DOHH2 (cell line): ENCODE data around the gene CHCHD1.

ENCODE experiments used
- H3F3A ChIP-seq: fragments of 200-600 bp; sonication (generic), shearing (Covaris generic); 2 replicates; pipeline ENCODE4 v1.6.0; 2016; ENCODE audit warnings: antibody characterized with exemption, mild to moderate bottlenecking; ENCODE audit not compliant: control insufficient read depth, insufficient read depth
- H3K27ac ChIP-seq: fragments of 200-600 bp; sonication (generic); 2 replicates; pipeline ENCODE4 v1.5.1; 2014; ENCODE audit warnings: low read depth, mild to moderate bottlenecking, low read length, moderate library complexity
- H3K27me3 ChIP-seq: fragments of 200-600 bp; sonication (generic); 2 replicates; pipeline ENCODE4 v1.6.1; 2014; ENCODE audit warnings: mild to moderate bottlenecking, low read length, mixed read lengths; ENCODE audit not compliant: control insufficient read depth
- H3K36me3 ChIP-seq: fragments of 200-600 bp; sonication (generic); 2 replicates; pipeline ENCODE4 v1.6.1; 2014; ENCODE audit warnings: mild to moderate bottlenecking, low read length, moderate library complexity, mixed read lengths; ENCODE audit not compliant: control insufficient read depth
- H3K4me1 ChIP-seq: fragments of 200-600 bp; sonication (generic); 2 replicates; pipeline ENCODE4 v1.6.1; 2014; ENCODE audit warnings: mild to moderate bottlenecking, low read length, mixed read lengths; ENCODE audit not compliant: control insufficient read depth
- H3K4me2 ChIP-seq: fragments of 200-600 bp; sonication (generic); 2 replicates; pipeline ENCODE4 v1.6.0; 2014; ENCODE audit warnings: mild to moderate bottlenecking, low read length, moderate library complexity
- H3K4me3 ChIP-seq: fragments of 200-600 bp; sonication (generic); 2 replicates; pipeline ENCODE4 v1.5.1; 2014; ENCODE audit warnings: mild to moderate bottlenecking, low read length, mixed read lengths
- H3K79me2 ChIP-seq: fragments of 200-600 bp; sonication (generic); 2 replicates; pipeline ENCODE4 v1.6.1; 2014; ENCODE audit warnings: mild to moderate bottlenecking, low read length, mixed read lengths; ENCODE audit not compliant: control insufficient read depth
- H3K9me2 ChIP-seq: fragments of 200-600 bp; sonication (generic); replicated peaks from 2 replicates; pipeline ENCODE4 v1.6.1; 2014; ENCODE audit warnings: mild to moderate bottlenecking, low read length, mixed read lengths; ENCODE audit not compliant: control insufficient read depth
- H3K9me3 ChIP-seq: fragments of 200-600 bp; sonication (generic); 2 replicates; pipeline ENCODE4 v1.6.1; 2014; ENCODE audit warnings: antibody characterized with exemption, low read length, mixed read lengths; ENCODE audit not compliant: control insufficient read depth, insufficient read depth
- H4K20me1 ChIP-seq: fragments of 200-600 bp; sonication (generic); 2 replicates; pipeline ENCODE4 v1.6.0; 2014; ENCODE audit warnings: low read depth, mild to moderate bottlenecking, antibody characterized with exemption, low read length, moderate library complexity; ENCODE audit not compliant: control insufficient read depth, insufficient read depth
- EZH2phosphoT487 ChIP-seq: fragments of 200-600 bp; sonication (generic); IDR thresholded peaks from 2 replicates; pipeline ENCODE4 v1.6.1; 2017; ENCODE audit warnings: borderline replicate concordance, mild to moderate bottlenecking, antibody characterized with exemption, low read length, moderate library complexity, mixed read lengths
- TF ChIP-seq, protein P1 (sequence below): fragments of 200-600 bp; sonication (generic); IDR thresholded peaks from one replicate; pipeline ENCODE4 v1.5.1; 2014; ENCODE audit warnings: antibody characterized with exemption, mild to moderate bottlenecking, low read depth, low read length; ENCODE audit not compliant: poor library complexity, severe bottlenecking

The CHCHD1 gene

GRCh38 chr10:73806176-73806950 is 24.5 kb downstream of the CHCHD1 start:
- Histone ChIP-seq H3K79me2 (peaks cover 41% of the 10 kb centered on the region), H3K27ac (no peak overlapping the region), H3K27me3 (no peaks in the 10 kb centered on the region), H3F3A (no peaks in the 10 kb centered on the region; the same call in 1 of the 2 replicates), H4K20me1 (no peaks in the 10 kb centered on the region), H3K9me3 (no peaks in the 10 kb centered on the region), H3K4me3 (no peak overlapping the region), H3K36me3 (peaks cover 76% of the 10 kb centered on the region), H3K4me1 (peaks cover 21% of the 10 kb centered on the region), H3K4me2 (no peak overlapping the region), H3K9me2 (no peaks in the 10 kb centered on the region)
- TF ChIP-seq, protein P1, sequence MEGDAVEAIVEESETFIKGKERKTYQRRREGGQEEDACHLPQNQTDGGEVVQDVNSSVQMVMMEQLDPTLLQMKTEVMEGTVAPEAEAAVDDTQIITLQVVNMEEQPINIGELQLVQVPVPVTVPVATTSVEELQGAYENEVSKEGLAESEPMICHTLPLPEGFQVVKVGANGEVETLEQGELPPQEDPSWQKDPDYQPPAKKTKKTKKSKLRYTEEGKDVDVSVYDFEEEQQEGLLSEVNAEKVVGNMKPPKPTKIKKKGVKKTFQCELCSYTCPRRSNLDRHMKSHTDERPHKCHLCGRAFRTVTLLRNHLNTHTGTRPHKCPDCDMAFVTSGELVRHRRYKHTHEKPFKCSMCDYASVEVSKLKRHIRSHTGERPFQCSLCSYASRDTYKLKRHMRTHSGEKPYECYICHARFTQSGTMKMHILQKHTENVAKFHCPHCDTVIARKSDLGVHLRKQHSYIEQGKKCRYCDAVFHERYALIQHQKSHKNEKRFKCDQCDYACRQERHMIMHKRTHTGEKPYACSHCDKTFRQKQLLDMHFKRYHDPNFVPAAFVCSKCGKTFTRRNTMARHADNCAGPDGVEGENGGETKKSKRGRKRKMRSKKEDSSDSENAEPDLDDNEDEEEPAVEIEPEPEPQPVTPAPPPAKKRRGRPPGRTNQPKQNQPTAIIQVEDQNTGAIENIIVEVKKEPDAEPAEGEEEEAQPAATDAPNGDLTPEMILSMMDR: no peak
- no peak for TF ChIP-seq EZH2phosphoT487

GRCh38 chr10:73807471-73807870 is 25.6 kb downstream of the CHCHD1 start:
- no peaks in the 10 kb centered on the region for H3K9me2 ChIP-seq
- H4K20me1 ChIP-seq: no peaks in the 10 kb centered on the region
- H3K79me2 ChIP-seq: peaks cover 43% of the 10 kb centered on the region
- H3K4me1 ChIP-seq: peaks cover 21% of the 10 kb centered on the region
- TF ChIP-seq, protein P1: no peak
- TF ChIP-seq EZH2phosphoT487: no peak
- no peak overlapping the region for H3K4me3 ChIP-seq
- peaks cover 2% of the 10 kb centered on the region for H3F3A ChIP-seq
- no peak overlapping the region for H3K4me2 ChIP-seq
- H3K27me3 ChIP-seq: no peaks in the 10 kb centered on the region
- no peak overlapping the region for H3K27ac ChIP-seq
- no peaks in the 10 kb centered on the region for H3K9me3 ChIP-seq
- H3K36me3 ChIP-seq: peaks cover 66% of the 10 kb centered on the region

- H3K9me3 ChIP-seq: no peaks in the 10 kb centered on the region
- TF ChIP-seq, protein P1: no peak
- no peak for TF ChIP-seq EZH2phosphoT487
- no peaks in the 10 kb centered on the region for H3K9me2 ChIP-seq
- no peaks in the 10 kb centered on the region for H4K20me1 ChIP-seq
- H3K4me3 ChIP-seq: no peak overlapping the region
- peaks cover 21% of the 10 kb centered on the region for H3K4me1 ChIP-seq
- H3K79me2 ChIP-seq: peaks cover 43% of the 10 kb centered on the region
- H3K4me2 ChIP-seq: no peak overlapping the region
- no peak overlapping the region for H3K27ac ChIP-seq
- peaks cover 5% of the 10 kb centered on the region for H3F3A ChIP-seq
- peaks cover 59% of the 10 kb centered on the region for H3K36me3 ChIP-seq
- H3K27me3 ChIP-seq: no peaks in the 10 kb centered on the region
These were observed 26.4 kb downstream of the CHCHD1 start for GRCh38 chr10:73808021-73808815.
